Neural progenitor cell (in vitro differentiated cells): ENCODE data around the gene CEP89.

Experiments
- EZH2 ChIP-seq: fragments of 200-600 bp; sonication (generic); IDR thresholded peaks from 2 replicates; pipeline ENCODE4 v1.6.1; 2017; ENCODE audit warnings: antibody characterized with exemption, mild to moderate bottlenecking, moderate library complexity
- TF ChIP-seq, protein P1 (sequence below): fragments of 200-600 bp; sonication (generic); IDR thresholded peaks from 2 replicates; pipeline ENCODE4 v1.5.1; 2017; ENCODE audit warnings: antibody characterized with exemption, mild to moderate bottlenecking

DNA sequence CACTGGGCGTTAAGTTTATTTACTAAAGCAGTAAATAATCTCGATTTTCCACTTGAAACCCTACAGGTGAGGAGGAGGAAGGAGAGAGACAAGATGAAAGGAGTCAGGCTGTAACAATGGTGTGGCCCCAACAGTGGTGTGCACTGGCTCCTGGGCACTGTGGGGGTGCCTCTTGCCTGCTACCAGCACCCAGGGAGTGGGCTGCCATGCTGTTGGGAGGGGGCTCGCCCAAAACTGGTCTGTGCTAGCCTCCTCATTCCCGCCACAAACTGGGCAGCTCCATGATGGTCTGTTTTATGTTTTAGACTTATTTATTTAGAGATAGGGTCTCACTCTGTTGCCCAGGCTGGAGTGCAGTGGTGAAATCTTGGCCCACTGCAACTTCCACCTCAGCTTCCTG lies 52.4 kb downstream of the CEP89 start:
- TF ChIP-seq, protein P1, sequence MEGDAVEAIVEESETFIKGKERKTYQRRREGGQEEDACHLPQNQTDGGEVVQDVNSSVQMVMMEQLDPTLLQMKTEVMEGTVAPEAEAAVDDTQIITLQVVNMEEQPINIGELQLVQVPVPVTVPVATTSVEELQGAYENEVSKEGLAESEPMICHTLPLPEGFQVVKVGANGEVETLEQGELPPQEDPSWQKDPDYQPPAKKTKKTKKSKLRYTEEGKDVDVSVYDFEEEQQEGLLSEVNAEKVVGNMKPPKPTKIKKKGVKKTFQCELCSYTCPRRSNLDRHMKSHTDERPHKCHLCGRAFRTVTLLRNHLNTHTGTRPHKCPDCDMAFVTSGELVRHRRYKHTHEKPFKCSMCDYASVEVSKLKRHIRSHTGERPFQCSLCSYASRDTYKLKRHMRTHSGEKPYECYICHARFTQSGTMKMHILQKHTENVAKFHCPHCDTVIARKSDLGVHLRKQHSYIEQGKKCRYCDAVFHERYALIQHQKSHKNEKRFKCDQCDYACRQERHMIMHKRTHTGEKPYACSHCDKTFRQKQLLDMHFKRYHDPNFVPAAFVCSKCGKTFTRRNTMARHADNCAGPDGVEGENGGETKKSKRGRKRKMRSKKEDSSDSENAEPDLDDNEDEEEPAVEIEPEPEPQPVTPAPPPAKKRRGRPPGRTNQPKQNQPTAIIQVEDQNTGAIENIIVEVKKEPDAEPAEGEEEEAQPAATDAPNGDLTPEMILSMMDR, result no peak
- no peak for TF ChIP-seq EZH2
